Activated T-cell treated with anti-CD3 and anti-CD28 coated beads for 1 hour (primary cell): ENCODE results near the gene MRPL20.
"Not testable (repeated sequence)": the region's sequence is repeated elsewhere in the genome, so short reads cannot be mapped to it uniquely, and the experiment has no call there.

Experiments used
- DNase-seq: peaks from one replicate; pipeline ENCODE4 v3.0.0-alpha.2; 2020; ENCODE audit warnings: low read depth

MRPL20 gene

DNA sequence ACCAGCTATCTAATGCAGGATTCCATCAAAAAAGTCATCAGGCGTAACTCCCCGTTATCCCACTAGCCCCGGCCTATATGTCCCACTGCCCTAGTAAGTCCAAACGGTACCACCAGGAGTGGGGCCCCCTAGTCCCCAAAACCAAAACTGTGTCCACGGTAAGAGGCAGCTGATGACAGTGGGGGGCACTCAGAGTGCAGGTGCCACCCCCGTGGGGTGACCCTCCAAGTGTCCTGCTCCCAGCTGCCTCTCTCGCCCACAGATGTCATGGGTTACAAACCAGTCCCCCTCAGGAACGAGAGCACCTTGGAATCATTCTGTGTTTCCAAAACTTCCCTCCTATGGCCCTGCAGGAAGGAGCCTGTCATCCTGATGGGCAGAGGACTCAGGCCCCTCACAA, 21.2 kb downstream of the MRPL20 start:
- DNase-seq = no peak

DNA sequence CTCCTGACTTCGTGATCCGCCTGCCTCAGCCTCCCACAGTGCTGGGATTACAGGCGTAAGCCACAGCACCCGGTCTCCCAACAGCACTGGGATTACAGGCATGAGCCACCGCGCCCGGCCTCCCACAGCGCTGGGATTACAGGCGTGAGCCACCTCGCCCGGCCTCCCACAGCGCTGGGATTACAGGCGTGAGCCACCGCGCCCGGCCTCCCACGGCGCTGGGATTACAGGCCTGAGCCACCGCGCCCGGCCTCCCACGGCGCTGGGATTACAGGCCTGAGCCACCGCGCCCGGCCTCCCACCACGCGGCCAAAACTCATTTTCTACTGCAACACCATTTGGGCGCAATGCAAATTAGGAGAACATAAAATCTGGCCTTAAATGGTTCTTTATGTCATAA, 21.8 kb downstream of the MRPL20 start:
- DNase-seq = not testable (repeated sequence)

DNA sequence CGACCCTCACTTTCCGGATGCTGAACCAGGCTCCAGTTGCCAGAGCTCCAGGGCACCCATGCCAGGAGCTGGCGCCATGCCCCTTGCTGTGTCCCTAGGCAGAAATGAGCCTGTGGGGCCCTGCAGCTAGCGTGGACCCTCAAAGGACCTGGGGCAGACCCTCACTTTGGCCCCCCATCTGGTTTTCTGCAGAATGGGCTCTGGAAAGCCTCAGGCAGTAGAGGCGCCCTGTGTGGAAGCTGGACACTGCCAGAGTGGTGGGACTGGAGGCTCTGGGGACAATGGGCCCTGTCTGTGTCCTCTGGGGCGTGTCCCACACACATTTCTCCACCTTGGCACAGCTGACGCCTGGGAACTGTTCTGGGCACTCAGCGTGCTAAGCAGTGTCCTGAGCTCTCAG, 25.8 kb downstream of the MRPL20 start:
- no peak for DNase-seq

DNA sequence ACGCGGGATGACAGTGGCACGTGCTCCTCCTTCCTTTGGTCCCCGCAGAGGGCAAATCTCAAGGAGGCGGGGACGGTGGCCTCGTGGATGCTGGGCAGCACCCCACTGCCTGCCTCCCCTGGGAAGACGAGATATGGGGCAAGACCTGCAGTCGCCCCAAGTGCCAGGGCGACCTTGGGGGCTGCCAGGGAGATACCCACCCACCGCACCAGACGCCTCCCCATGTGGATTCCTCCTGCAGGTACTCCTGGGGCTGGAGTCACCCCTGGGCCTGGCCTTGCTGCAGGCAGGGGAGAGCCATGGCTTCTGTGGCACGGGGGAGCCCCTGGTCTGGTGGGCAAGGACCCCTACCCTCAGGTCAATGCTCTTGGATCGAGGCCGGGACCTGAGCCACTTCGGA, 26.2 kb downstream of the MRPL20 start:
- DNase-seq = no peak

DNA sequence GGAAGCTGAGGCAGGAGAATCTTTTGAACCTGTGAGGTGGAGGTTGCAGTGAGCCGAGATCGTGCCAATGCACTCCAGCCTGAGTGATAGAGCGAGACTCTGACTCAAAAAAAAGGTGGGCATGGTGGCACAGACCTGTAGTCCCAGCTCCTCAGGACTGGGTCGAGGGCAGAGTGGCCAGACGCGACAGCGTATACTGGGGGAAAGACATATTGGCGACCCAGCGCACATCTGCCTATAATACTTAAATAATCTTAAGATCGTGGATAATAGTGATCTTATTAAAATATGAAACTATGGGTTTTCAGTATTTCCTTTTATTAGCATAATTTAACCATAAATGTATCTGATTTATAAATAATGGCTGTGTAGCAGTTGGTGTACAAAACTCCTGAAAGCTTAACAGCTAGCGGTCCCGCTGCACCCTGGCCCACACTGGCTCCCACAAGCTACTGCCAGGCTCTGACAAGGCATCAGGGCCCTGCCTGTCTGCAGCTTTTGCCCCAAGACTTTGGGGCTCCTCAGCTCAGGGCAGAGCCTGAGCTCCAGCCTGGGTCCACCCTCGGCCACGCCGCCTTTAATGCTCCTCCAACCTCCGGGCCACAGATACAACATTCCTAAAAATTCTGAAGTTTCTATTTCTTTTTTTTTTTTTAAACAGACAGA, 29.4 kb downstream of the MRPL20 start:
- no peak for DNase-seq

DNA sequence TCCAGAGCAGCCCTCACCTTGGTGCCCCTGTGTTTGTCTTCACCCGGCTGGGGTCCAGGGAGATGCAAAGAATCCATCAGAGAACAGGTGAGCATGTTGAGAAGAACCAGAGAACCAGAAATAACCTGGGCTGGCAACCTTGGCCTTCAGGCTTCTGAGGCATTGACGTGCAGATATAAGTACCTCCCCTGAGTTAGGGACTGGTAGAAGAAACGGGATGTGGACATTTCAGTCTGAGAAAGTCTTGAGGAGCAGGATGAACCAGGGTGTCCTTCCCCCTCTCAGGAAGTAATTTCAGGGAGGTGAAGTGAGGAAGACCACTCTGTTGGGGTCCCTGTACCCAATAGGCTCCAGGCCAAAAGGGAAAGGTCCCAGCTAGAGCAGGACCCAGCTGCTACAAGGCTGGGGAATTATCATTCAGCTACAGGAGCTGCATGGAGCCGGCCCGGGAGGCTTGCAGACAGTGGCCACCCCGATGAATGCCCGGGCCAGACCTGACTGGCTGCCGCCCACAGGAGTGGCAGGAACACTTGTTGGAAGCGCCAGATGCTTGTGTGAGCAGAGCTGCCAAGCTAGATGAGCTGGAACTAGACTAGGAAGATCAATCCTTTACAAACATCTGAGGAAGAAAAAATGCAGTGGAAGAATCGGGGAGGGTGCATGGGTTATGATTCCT, 30.4 kb downstream of the MRPL20 start:
- DNase-seq = no peak

DNA sequence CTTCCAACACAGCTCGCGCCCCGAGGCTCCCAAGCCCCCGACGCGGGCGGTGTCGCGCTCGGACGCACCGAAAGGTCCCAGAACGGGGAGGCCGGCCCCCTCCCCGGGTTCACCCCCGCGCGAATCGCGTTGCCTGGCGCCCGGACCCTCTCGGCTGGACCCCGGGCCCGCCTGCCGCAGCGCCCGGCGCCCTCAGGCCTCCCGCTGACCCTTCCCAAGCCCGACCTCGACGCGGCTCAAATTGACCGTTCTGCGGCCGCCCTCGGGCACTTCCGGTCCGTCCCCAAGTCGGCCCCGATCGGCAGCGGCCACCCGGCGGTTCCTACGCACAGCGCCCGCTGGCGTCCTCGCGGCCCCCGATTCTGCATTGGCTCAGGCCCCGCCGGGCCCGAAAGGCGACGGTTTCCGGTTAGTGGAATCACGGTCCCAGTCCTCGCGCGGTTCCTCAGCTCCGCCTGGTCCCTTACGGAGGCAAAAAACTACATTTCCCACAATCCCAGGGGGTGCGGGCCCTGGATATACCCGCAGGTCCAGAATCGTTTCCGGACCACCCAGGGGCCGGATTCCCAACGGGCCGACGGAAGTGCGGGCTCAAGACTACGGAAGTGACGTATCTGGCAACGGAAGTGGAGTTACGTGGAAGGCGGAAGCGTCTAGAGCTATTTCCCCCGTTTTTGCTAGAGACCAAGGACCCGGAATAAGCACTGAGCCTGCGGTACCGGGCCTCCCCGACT, 32.0 kb downstream of the MRPL20 start, which contains the start of gene AURKAIP1:
Gene AURKAIP1 (minus strand): TSS at position 279 of the 734 bp plus-strand sequence. CDS start 451 bp downstream, outside the sequence.
- peak; percentile 86 for DNase-seq

DNA sequence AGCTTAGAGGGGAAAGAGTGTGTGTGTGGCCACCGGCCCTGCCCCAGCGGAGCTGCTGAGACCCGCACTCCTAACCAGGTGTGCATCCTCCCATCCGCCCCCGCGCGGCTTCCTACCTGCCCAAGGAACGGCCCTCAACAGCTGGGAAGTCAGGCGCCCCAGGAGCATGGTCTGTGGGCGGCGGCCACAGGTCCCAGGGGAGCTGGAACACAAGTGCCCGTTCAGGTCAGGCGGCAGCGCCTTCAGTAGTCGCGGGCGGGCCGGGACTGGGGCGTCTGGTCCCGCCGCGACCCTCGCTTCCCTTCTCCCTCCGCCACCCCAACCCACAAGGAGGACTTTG, 32.5 kb downstream of the MRPL20 start:
- no peak for DNase-seq

DNA sequence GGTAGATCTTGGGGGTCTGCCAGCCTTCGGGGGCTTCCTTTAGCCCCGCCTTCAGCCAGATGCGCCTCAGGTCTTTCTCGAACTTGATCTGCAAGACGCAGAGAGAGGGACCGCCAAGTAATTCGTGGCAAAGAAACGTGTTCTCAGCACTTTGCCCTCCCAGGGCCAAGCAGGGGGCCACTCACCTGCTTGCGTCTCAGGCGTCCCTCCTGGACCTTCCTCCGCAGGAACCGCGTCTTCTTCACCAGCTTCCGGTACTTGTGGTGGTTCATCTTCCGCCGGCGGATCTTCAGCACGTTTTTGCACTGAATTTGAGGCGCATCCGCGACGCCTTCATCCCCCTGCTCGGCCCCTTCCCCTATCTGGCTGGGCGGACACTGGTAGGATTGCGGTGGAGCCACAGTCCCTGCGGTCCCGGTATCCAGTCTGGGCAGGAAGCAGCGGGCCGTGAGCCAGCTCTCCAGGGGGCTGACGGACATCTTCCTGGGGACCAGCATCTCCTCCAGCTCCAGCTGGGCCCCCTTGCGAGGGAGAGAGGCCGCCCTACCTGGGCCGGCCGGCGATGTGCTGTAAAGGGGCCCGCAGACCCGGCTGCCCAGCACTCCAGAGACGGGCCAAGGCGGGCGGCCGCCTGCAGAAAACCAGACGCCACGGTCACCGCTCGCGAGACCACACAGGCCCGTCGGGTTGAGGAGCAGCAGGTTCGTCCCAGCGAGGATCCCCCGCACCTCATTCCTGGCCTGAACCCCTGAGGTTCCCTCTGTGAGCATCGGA, 33.1 kb downstream of the MRPL20 start:
- no peak for DNase-seq

DNA sequence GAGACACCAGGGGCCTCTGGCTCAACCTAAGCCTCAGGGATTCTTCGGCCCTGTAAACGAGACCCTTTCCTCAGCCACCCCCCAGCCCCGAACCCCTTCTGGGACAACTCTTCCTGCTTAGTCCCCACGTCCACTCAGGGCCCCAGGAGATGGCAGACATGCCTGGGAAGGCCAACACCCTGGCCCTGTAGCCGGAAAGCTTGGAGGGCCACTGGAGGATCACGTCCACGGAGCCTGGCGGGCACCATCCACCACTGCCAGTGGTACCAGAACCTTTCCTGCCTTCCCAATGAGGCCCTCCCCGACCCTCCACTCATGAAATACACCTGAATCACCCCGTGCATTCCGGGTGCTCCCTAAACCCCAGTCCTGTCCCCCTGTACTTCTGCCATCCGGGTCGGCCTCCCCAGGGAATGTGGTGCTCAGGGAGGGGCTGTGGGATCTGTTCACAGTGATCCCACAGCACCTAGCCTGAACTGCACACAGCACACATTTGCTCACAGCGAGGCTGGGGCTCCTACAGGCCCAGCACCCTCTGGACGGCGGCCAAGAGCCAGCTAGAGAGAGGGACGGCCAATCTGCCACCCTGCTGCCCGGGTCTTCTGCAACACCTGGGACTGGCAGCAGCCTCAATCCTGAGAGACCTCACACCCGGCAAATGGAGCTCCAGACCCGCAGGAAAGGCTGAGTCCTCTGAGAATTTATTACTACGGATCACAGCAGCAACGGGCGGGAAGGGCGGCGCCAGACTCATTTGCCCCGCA, 33.9 kb downstream of the MRPL20 start:
- no peak for DNase-seq

DNA sequence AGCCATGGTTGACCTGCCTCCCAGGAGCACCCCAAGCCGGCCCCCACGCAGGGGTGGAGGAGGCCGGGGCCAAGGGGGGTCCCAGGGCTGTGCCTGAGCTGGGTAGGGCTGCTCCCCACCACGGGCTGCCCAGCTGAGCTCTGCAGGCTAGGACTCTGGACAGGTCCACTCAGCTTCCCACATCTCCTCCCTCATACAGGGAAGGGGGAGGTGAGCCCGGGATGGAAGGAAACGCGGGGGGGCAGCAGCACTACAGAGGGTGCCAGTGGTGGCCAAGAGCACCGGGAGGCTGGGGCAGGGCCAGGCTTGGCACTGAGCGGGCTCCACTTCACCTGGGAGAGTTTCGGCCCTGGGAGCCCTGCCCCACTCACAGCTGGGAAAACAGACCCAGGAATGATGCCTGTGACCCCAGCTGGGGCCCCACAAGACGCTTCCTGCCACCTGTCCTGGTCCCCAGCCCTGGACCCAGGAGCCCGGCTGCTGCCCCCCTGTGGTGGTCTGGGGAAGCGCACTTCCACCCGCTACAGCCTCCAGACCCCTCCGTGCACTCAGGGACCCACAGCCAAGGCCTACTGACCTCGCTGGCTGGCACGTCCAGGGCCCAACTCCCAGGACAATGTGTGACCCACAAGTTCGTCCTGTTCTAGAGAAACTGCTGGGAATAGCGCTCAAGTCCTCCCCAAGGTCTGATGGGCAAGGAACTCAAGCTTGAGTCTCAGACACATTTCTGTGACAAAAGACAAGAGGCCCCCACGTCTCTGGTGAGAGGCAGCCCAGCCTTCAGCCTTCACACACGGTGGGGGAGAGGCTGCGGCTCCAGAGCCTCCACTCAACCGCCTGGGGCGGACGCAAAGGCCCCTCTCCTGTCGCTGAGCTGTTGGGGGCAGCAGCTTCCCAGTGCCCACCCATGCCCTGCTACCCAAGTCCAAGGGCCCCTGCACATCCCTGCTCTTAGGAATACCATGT, 35.1 kb downstream of the MRPL20 start:
- peak; percentile 73 for DNase-seq

DNA sequence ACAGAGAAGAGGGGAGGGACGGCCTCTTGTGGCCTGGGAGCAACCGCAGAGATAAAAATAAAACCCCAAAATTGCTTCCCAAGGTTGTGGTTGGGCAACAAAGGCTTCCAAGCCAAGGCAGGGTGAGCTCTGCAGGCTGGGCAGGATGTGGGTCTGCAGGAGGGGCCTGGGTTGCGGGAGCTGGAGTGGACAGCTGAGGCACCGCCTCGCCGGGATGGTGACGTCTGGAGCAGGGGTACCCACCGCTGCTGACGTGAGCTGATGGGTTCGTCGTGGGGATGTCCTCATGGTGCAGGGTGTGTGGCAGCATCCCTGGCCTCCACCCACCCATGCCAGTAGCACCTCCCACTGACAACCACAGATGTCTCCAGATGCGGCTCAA, 35.7 kb downstream of the MRPL20 start:
- no peak for DNase-seq

DNA sequence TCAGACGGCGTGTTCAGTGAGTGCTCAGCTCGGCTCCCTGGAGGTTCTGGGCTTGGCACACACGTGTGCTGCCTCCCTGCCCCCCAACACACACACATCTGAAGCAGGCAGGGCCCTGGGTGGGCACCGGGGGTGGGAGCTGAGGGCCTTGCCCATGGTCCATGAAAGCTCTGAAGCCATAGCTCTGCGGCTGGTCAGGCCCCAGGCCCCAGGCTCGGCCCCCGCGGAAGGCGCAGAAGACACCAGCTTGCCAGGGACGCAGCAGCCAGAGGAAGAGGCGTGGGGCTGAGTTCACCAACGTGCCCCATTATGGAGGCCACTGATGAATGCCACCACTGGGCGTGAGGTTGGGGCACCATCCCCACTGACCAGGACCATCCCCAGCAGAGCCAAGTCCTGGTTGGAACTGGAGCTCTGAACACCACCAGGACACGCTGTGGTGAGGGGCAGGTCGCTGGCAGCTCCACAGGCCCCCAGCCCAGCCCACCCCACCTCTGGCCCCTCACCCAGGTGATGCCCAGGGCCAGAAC, 36.3 kb downstream of the MRPL20 start:
- DNase-seq = no peak

DNA sequence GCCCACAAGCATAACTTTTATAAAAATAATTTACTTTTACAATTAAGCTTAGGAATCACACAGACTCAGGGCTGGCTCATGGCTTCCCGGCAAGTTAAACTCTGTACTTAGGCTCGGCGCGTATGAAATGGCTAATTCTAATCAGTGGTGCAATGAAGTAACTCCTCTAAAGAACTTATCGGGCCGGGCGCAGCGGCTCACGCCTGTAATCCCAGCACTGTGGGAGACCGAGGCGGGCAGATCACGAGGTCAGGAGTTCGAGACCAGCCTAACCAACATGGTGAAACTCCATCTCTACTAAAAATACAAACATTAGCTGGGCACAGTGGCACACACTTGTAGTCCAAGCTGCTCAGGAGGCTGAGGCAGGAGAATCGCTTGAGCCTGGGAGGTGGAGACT, 37.0 kb downstream of the MRPL20 start:
- not testable (repeated sequence) for DNase-seq

DNA sequence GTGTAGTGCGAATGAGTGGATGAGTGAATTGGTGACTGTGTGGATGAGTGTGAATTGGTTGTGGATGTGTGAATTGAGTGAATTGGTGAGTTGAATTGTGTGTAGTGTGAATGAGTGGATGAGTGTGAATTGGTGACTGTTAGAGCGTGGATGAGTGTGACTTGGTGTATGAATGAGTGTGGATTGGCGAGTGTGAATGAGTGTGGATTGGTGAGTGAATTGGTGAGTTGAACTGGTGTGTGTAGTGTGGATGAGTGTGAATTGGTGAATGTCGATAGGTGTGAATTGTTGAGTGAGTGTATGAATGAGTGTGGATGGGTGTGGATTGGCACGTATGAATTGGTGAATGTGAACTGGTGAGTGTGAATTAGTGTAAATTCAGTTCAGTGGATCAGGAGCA, 39.8 kb downstream of the MRPL20 start:
- DNase-seq = no peak

DNA sequence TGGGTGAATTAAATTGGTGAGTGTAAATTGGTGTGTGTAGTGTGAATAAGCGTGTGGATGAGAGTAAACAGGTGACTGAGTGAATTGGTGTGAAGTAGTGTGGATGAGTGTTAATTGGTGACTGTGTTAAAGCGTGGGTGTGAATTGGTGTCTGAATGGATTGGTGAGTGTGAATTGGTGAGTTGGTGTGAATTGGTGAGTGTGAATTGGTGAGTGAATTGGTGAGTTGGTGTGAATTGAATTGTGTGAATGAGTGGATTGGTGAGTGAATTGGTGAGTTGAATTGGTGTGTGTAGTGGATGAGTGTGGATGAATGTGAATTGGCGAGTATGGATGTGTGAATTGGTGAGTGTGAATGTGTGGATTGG, 40.4 kb downstream of the MRPL20 start:
- DNase-seq = no peak

DNA sequence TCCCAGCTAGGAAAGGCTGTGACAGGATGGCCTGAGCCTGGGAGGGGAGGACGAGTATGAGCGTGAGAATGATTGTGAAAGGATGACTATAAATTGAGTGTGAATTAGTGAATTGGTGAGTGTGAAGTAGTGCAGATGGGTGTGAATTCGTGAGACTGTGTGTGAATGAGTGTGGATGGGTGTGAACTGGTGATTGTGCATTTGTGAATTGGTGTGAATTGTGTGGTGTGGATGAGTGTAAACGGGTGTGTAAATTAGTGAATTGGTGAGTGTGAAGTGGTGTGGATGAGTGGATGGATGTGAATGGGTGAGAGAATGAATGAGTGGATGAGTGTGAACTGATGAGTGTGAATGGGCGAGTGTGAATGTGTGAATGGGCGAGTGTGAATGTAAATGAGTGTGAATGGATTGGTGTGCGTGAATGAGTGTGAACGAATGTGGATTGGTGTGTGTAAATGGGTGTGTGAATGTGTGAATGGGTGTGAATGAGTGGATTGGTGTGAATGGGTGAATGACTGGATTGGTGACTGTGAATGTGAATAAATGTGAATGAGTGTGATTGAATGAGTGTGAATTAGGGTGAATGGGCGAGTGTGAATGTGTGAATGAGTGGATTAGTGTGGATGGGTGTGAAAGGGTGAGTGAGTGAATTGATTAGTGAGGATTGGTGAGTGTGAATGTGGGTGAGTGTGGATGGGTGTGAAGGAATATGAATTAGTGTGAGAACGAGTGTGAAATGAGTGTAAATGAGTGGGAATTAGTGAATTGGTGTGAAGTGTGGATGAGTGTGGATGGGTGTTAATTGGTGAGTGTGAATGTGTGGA, 41.0 kb downstream of the MRPL20 start:
- DNase-seq = no peak

DNA sequence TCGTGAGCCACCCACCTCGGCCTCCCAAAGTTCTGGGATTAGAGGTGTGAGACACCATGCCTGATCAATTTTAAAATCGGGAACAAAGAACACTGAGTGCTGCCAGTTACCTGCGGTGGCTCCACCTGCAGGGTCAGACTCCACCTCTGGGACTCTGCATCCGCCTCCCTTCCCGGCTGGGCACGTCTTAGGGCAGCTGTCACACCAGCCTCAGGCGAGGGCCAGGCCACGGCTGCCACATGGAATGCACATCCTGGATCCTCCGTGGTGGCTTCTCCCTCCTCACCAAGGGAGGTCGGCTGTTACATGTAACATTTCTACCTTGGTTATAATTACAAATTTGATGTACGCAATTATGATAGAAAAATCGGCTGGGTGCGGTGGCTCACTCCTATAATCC, 42.8 kb downstream of the MRPL20 start:
- no peak for DNase-seq

DNA sequence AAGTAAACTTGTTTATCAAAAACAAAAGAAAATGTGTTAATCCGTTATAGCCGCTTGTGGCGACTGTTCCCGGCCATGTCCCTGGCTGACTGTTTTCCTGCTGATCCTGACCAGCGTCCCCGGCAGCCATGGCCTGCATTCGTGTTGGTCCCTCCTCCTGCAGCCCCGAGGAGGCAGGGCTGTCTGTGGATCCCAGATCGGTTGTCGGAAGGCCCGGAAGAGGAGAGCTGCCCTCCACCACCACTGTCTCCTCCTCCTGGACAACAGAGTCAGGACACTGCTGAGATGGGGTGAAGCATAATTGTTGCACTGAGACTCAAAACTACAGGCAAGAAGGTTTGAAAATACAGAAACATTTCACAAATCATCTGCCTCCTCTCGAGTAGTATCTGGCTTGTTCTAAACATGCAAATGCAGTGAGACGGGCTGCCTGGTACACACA, 45.1 kb downstream of the MRPL20 start:
- DNase-seq = no peak
